HEK293 (cell line): ENCODE results near the gene ICAM2.

Experiments used
- CTCF ChIA-PET: fragments of 350-600 bp; formaldehyde crosslinking; extraction: SDS; loops from one replicate; lab custom pipeline; 2021; ENCODE audit warnings: antibody characterized with exemption; lab: Yijun Ruan, JAX
- POLR2A ChIA-PET: fragments of 300-600 bp; formaldehyde crosslinking; extraction: SDS; loops from one replicate; lab custom pipeline; 2020; ENCODE audit warnings: antibody characterized with exemption, inconsistent platforms; lab: Yijun Ruan, JAX
- H3K27ac ChIP-seq: fragments of 200-500 bp; sonication (Bioruptor generic); 2 replicates; pipeline ENCODE4 v1.5.1; 2014; ENCODE audit warnings: low read depth, low read length, control low read depth, inconsistent platforms; ENCODE audit errors: extremely low read depth
- H3K36me3 ChIP-seq, 2 experiments: fragments of 200-500 bp in 1 of 2; sonication (Bioruptor generic) in 1 of 2; 1 replicate in 1 of 2; 2 replicates in 1 of 2; pipeline ENCODE4 v1.5.1; 2014 to 2017; ENCODE audit warnings: inconsistent platforms in 2 of 2, low read length in 2 of 2; ENCODE audit not compliant: control insufficient read depth in 2 of 2, insufficient read depth in 1 of 2
- H3K4me1 ChIP-seq: fragments of 200-500 bp; sonication (Bioruptor generic); 2 replicates; pipeline ENCODE4 v1.5.1; 2014; ENCODE audit warnings: mild to moderate bottlenecking, low read length, inconsistent platforms; ENCODE audit not compliant: control insufficient read depth, insufficient read depth
- H3K4me3 ChIP-seq: 2 replicates; pipeline ENCODE4 v1.5.1; 2011; ENCODE audit warnings: low read depth, mild to moderate bottlenecking, control low read depth, low read length, moderate library complexity
- H3K9me3 ChIP-seq: fragments of 200-500 bp; sonication (Bioruptor generic); 2 replicates; pipeline ENCODE4 v1.5.1; 2014; ENCODE audit warnings: low read depth, low read length, inconsistent platforms; ENCODE audit not compliant: control insufficient read depth, insufficient read depth
- EGR2 ChIP-seq: fragments of 450-650 bp; formaldehyde crosslinking; IDR thresholded peaks from 2 replicates; pipeline ENCODE4 v1.5.1; 2016; ENCODE audit warnings: low read depth, missing biosample characterization, missing genetic modification characterization
- KLF16 ChIP-seq: fragments of 450-650 bp; formaldehyde crosslinking; IDR thresholded peaks from 2 replicates; pipeline ENCODE4 v1.5.1; 2017; ENCODE audit warnings: missing biosample characterization, missing genetic modification characterization
- KLF8 ChIP-seq: fragments of 450-650 bp; formaldehyde crosslinking; IDR thresholded peaks from 2 replicates; pipeline ENCODE4 v1.5.1; 2016; ENCODE audit warnings: missing biosample characterization, missing genetic modification characterization
- SCRT2 ChIP-seq: fragments of 450-650 bp; formaldehyde crosslinking; IDR thresholded peaks from 2 replicates; pipeline ENCODE4 v1.5.1; 2016; ENCODE audit warnings: missing biosample characterization, missing genetic modification characterization
- YY1 ChIP-seq: fragments of 450-650 bp; formaldehyde crosslinking; IDR thresholded peaks from 2 replicates; pipeline ENCODE4 v1.5.1; 2018; ENCODE audit warnings: missing biosample characterization, missing genetic modification characterization
- ZBTB17 ChIP-seq: fragments of 450-650 bp; formaldehyde crosslinking; IDR thresholded peaks from 2 replicates; pipeline ENCODE4 v1.5.1; 2016; ENCODE audit warnings: missing biosample characterization, missing genetic modification characterization
- ZFHX2 ChIP-seq: fragments of 450-650 bp; formaldehyde crosslinking; conservative IDR thresholded peaks from 2 replicates; pipeline ENCODE4 v1.5.1; 2016; ENCODE audit warnings: missing biosample characterization, missing genetic modification characterization
- ZNF121 ChIP-seq: fragments of 450-650 bp; formaldehyde crosslinking; IDR thresholded peaks from 2 replicates; pipeline ENCODE4 v1.5.1; 2016; ENCODE audit warnings: missing biosample characterization, missing genetic modification characterization
- ZNF155 ChIP-seq: fragments of 450-650 bp; formaldehyde crosslinking; IDR thresholded peaks from 2 replicates; pipeline ENCODE4 v1.5.1; 2016; ENCODE audit warnings: missing biosample characterization, missing genetic modification characterization
- ZNF23 ChIP-seq: fragments of 450-650 bp; formaldehyde crosslinking; IDR thresholded peaks from 2 replicates; pipeline ENCODE4 v1.5.1; 2016; ENCODE audit warnings: missing biosample characterization, missing genetic modification characterization, borderline replicate concordance
- ZNF248 ChIP-seq: fragments of 450-650 bp; formaldehyde crosslinking; IDR thresholded peaks from 2 replicates; pipeline ENCODE4 v1.5.1; 2017; ENCODE audit warnings: missing biosample characterization, missing genetic modification characterization
- ZNF266 ChIP-seq: fragments of 450-650 bp; formaldehyde crosslinking; IDR thresholded peaks from 2 replicates; pipeline ENCODE4 v1.5.1; 2016; ENCODE audit warnings: missing biosample characterization, missing genetic modification characterization, low read depth
- ZNF391 ChIP-seq: fragments of 450-650 bp; formaldehyde crosslinking; IDR thresholded peaks from 2 replicates; pipeline ENCODE4 v1.5.1; 2016; ENCODE audit warnings: low read depth, missing biosample characterization, missing genetic modification characterization, borderline replicate concordance
- ZNF521 ChIP-seq: fragments of 450-650 bp; formaldehyde crosslinking; IDR thresholded peaks from 2 replicates; pipeline ENCODE4 v1.5.1; 2017; ENCODE audit warnings: missing biosample characterization, mild to moderate bottlenecking, missing genetic modification characterization
- ZNF629 ChIP-seq: fragments of 450-650 bp; formaldehyde crosslinking; IDR thresholded peaks from 2 replicates; pipeline ENCODE4 v1.5.1; 2017; ENCODE audit warnings: missing biosample characterization, missing genetic modification characterization
- ZNF701 ChIP-seq: fragments of 450-650 bp; formaldehyde crosslinking; IDR thresholded peaks from 2 replicates; pipeline ENCODE4 v1.5.1; 2016; ENCODE audit warnings: missing biosample characterization, missing genetic modification characterization
- ZNF777 ChIP-seq: fragments of 450-650 bp; formaldehyde crosslinking; IDR thresholded peaks from 2 replicates; pipeline ENCODE4 v1.5.1; 2017; ENCODE audit warnings: missing biosample characterization, missing genetic modification characterization, borderline replicate concordance
- TF ChIP-seq, protein P1 (sequence below): fragments of 450-650 bp; formaldehyde crosslinking; IDR thresholded peaks from 2 replicates; pipeline ENCODE4 v1.5.1; 2016; ENCODE audit warnings: missing biosample characterization, missing genetic modification characterization
- TF ChIP-seq, protein P2 (sequence below): fragments of 450-650 bp; formaldehyde crosslinking; IDR thresholded peaks from 2 replicates; pipeline ENCODE4 v1.5.1; 2016; ENCODE audit warnings: missing biosample characterization, missing genetic modification characterization
- TF ChIP-seq, protein P3 (sequence below): fragments of 450-650 bp; formaldehyde crosslinking; IDR thresholded peaks from 2 replicates; pipeline ENCODE4; 2016; ENCODE audit warnings: missing biosample characterization, missing genetic modification characterization
- TF ChIP-seq, protein P4 (sequence below): fragments of 450-650 bp; formaldehyde crosslinking; IDR thresholded peaks from 2 replicates; pipeline ENCODE4 v1.5.1; 2016; ENCODE audit warnings: missing biosample characterization, missing genetic modification characterization
- TF ChIP-seq, protein P5 (sequence below): fragments of 450-650 bp; formaldehyde crosslinking; IDR thresholded peaks from 2 replicates; pipeline ENCODE4 v1.5.1; 2017; ENCODE audit warnings: missing biosample characterization, missing genetic modification characterization

Gene ICAM2

DNA sequence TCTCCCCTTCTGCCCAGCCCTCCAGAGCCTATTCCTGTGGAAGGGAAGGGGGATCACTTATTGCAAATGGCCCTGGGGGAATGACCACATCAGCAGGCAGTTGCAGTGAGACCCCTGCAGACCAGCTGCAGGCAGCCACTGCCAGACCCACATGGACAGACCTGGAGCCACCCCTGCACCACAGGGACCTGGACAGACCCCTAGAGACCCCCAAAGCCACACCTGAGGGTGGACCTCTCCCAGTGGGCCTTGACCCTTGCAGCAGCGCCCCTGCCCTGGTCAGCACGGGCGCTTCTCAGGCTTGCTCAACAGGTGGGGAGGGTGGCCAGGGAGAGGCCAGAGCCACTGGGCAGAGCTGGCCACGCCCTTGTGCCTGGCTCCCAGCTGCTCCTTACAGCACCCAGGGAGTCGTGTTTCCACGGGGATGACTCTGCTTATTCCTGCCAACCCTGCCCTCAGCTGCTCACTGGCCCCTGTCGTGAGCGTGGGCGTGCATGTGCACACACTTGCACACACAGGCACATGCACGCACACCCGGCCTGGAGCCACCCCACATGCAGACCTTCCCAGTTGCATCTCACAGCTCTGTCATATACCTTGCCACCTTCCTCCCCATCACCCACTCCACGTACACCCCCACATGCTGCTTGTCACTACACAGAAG, 46.4 kb downstream of the ICAM2 start:
- ChIA-PET CTCF (interaction anchor here (0.7 to 1.2 kb wide), 2 partner anchors 39 to 308 kb away, joined by 3 to 6 read pairs; no protein-coding TSS in a partner anchor), POLR2A (no interaction called here)
- H3K4me3 ChIP-seq, result no peak overlapping the region

DNA sequence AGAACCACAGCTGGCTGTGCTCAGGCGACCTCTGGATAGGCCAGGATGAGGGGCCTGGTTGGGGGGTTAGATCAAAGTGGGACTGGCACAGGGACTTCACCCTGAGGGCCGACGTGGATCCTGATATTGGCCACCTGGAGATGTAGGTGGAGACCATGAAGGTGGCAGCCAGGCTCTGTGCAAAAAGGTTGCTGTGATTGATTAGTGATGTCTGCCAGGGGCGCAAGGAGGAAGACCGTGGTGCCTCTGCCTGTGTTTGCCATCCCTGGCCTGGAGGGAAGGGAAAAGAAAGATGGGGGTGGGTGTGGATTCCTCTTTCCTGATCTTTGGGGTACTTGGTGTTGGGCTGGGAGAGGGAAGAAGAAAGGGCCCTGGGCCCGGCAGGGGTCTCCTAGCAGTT, 47.2 kb downstream of the ICAM2 start:
- CTCF ChIA-PET, result no interaction called here
- Histone ChIP-seq H3K9me3 (no peaks in the 10 kb centered on the region), H3K4me1 (no peaks in the 10 kb centered on the region), H3K4me3 (no peak overlapping the region), H3K27ac (no peak overlapping the region), H3K36me3 (no peaks in the 10 kb centered on the region)
- TF ChIP-seq ZNF23 (peak; percentile 81), ZNF701 (no peak), ZBTB17 (0 out of 2 replicates have a peak, but pooled peaks have one; percentile 34)
- POLR2A ChIA-PET, result no interaction called here

More for the DNA sequence above, 46.4 kb downstream of the ICAM2 start:
- Histone ChIP-seq H3K36me3 (no peaks in the 10 kb centered on the region), H3K9me3 (no peaks in the 10 kb centered on the region), H3K27ac (no peak overlapping the region), H3K4me1 (no peaks in the 10 kb centered on the region)
- TF ChIP-seq ZFHX2 (tag by site-specific recombination) (peak; percentile 69), EGR2 (tag by site-specific recombination) (peak; percentile 66; the same call in 1 of the 2 replicates), SCRT2 (tag by site-specific recombination) (peak; percentile 84), ZNF629 (tag by site-specific recombination) (no peak), ZNF155 (tag by site-specific recombination) (no peak)
- TF ChIP-seq, protein P1, sequence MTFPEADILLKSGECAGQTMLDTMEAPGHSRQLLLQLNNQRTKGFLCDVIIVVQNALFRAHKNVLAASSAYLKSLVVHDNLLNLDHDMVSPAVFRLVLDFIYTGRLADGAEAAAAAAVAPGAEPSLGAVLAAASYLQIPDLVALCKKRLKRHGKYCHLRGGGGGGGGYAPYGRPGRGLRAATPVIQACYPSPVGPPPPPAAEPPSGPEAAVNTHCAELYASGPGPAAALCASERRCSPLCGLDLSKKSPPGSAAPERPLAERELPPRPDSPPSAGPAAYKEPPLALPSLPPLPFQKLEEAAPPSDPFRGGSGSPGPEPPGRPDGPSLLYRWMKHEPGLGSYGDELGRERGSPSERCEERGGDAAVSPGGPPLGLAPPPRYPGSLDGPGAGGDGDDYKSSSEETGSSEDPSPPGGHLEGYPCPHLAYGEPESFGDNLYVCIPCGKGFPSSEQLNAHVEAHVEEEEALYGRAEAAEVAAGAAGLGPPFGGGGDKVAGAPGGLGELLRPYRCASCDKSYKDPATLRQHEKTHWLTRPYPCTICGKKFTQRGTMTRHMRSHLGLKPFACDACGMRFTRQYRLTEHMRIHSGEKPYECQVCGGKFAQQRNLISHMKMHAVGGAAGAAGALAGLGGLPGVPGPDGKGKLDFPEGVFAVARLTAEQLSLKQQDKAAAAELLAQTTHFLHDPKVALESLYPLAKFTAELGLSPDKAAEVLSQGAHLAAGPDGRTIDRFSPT (tag by site-specific recombination), result 0 out of 2 replicates have a peak, but pooled peaks have one; percentile 28
- TF ChIP-seq, protein P2, sequence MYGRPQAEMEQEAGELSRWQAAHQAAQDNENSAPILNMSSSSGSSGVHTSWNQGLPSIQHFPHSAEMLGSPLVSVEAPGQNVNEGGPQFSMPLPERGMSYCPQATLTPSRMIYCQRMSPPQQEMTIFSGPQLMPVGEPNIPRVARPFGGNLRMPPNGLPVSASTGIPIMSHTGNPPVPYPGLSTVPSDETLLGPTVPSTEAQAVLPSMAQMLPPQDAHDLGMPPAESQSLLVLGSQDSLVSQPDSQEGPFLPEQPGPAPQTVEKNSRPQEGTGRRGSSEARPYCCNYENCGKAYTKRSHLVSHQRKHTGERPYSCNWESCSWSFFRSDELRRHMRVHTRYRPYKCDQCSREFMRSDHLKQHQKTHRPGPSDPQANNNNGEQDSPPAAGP (tag by site-specific recombination), result 0 out of 2 replicates have a peak, but pooled peaks have one; percentile 19
- TF ChIP-seq, protein P3, sequence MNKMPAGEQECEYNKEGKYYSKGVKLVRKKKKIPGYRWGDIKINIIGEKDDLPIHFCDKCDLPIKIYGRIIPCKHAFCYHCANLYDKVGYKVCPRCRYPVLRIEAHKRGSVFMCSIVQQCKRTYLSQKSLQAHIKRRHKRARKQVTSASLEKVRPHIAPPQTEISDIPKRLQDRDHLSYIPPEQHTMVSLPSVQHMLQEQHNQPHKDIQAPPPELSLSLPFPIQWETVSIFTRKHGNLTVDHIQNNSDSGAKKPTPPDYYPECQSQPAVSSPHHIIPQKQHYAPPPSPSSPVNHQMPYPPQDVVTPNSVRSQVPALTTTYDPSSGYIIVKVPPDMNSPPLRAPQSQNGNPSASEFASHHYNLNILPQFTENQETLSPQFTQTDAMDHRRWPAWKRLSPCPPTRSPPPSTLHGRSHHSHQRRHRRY, result no peak

DNA sequence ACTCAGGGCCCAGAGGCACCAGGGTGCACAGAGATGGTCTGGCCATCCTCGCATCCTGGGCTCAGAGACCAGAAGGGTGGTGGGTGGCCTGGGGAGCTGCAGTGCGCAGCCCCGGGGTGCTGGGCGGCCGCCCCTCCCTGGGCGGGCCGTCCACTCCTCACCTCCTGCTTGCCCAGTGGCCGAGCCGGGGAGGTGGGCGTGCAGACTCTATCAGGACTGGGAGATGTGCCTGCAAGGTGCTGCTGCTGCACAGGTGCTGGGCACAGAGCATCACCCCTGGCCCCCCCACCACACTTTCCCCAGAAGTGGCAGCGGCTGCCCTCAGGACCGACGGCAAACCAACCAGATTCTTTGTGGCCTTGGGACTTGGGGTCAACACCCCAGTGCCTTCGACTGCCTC, 47.6 kb downstream of the ICAM2 start, which contains the start of gene SCN4A:
Gene SCN4A (minus strand): TSS at position 123 of the 400 bp plus-strand sequence. CDS start 77 bp downstream, at position 46.
- H3K4me3 ChIP-seq, result no peak within 1 kb of the TSS
- no peaks in the 10 kb centered on the region for H3K36me3 ChIP-seq
- no peaks in the 10 kb centered on the region for H3K9me3 ChIP-seq
- no peaks in the 10 kb centered on the region for H3K4me1 ChIP-seq
- CTCF ChIA-PET, result no interaction called here
- POLR2A ChIA-PET, result no interaction called here
- no peak within 1 kb of the TSS for H3K27ac ChIP-seq
- TF ChIP-seq ZNF521 (tag by site-specific recombination) (no peak), ZNF248 (tag by site-specific recombination) (no peak), YY1 (tag by site-specific recombination) (no peak), ZNF391 (no peak), ZNF777 (no peak), KLF16 (no peak), KLF8 (tag by site-specific recombination) (no peak), ZNF266 (tag by site-specific recombination) (no peak), ZNF121 (tag by site-specific recombination) (no peak)
- TF ChIP-seq, protein P4, sequence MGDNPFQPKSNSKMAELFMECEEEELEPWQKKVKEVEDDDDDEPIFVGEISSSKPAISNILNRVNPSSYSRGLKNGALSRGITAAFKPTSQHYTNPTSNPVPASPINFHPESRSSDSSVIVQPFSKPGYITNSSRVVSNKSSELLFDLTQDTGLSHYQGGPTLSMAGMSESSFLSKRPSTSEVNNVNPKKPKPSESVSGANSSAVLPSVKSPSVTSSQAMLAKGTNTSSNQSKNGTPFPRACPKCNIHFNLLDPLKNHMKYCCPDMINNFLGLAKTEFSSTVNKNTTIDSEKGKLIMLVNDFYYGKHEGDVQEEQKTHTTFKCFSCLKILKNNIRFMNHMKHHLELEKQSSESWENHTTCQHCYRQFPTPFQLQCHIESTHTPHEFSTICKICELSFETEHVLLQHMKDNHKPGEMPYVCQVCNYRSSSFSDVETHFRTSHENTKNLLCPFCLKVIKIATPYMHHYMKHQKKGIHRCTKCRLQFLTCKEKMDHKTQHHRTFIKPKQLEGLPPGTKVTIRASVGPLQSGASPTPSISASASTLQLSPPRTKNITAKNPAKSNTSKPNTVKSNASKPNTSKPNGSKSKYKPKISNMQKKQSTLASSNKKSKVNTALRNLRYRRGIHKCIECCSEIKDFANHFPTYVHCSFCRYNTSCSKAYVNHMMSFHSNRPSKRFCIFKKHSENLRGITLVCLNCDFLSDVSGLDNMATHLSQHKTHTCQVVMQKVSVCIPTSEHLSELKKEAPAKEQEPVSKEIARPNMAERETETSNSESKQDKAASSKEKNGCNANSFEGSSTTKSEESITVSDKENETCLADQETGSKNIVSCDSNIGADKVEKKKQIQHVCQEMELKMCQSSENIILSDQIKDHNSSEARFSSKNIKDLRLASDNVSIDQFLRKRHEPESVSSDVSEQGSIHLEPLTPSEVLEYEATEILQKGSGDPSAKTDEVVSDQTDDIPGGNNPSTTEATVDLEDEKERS (tag by site-specific recombination), result no peak
- TF ChIP-seq, protein P5, sequence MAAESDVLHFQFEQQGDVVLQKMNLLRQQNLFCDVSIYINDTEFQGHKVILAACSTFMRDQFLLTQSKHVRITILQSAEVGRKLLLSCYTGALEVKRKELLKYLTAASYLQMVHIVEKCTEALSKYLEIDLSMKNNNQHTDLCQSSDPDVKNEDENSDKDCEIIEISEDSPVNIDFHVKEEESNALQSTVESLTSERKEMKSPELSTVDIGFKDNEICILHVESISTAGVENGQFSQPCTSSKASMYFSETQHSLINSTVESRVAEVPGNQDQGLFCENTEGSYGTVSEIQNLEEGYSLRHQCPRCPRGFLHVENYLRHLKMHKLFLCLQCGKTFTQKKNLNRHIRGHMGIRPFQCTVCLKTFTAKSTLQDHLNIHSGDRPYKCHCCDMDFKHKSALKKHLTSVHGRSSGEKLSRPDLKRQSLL (tag by site-specific recombination), result no peak
